ENCODE results near the gene PAX5. TPM values are rescaled to one million over a fixed set of nuclear protein-coding genes. Genes with fewer than 3 reads are reported as not detected.
A peak's percentile ranks its signal among the peaks of the same experiment; 100 is the strongest.

Gene PAX5
- polyA plus RNA-seq, 1 of the 3 experiments (the other 2 are of a cell fraction), result 0.05 TPM

DNA sequence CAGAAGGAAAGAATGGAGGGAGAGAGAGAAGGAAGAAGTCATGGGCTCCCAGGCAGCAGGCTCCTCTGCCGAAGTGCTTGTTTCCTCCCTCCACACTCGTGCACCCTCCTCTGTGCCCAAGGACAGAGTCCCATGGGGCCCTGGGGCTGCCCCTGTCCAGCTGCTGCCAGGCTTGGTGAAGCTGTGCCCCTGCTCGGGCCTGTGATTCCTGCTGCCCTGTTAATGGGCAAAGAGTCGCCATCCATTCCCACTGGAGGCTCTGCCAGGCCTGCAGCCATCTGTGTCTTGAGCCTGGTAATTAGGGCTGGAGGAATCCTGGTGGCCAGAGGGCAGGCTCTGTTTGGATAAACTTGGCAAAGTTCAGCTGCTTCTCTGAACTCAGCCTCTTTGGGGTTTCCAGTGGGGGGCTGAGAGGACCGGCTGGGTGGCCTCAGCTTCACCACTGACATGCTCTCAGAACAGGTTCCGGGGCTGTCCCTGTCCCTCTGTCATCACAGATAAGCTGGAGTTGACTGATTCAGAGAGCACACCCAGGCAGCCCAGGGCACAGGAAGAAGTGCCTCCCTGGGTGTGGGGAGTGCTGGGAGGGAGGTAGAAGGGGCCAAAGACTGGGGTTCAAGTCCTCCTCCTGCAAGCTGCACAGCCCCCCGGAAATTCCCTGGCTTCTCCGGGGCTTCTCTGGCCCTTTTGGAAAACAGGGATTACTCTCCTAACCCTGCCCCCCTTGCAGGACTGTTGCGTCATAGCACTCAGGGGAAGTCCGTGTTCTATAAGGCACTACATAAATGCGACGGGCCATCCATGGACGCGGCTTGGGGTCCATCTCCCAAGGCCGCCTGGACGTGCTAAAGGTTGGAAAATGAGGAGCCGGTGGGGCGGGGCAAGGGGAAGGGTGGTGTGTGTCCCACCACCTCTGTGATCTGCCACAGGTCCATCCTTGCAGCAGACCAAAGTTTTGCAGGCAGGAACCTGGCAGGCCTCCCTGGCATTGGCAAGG is 154.8 kb downstream of the PAX5 start:
- Histone ChIP-seq H3K4me1 (ENCODE audit: control insufficient read depth in 1 of 2, insufficient read depth in 2 of 2, low read depth in 1 of 2, low read length in 1 of 2) (peaks cover 0 to 13% of the 10 kb centered on the region in 2 experiments; a peak in 1 of 4 replicates), H3K4me3 (ENCODE audit: low read depth in 2 of 2, low read length in 1 of 2) (no peak overlapping the region), H3K4me2 (no peak overlapping the region), H3K27me3 (ENCODE audit: insufficient read depth) (peaks cover 7% of the 10 kb centered on the region; the same call in 1 of the 2 replicates), H2AFZ (ENCODE audit: low read depth) (no peak overlapping the region), H3K9me2 (no peaks in the 10 kb centered on the region), H3K27ac (ENCODE audit: low read depth in 2 of 2, low read length in 1 of 2) (no peak overlapping the region; a peak in 1 of 4 replicates), H3K9ac (no peak overlapping the region), H3F3A (replicated peaks; ENCODE audit: insufficient read depth) (no peaks in the 10 kb centered on the region), H4K20me1 (ENCODE audit: insufficient read depth) (no peaks in the 10 kb centered on the region), H3K36me3 (replicated peaks in 1 of 2; ENCODE audit: control insufficient read depth in 1 of 2, insufficient read depth in 2 of 2, low read length in 1 of 2) (peaks cover 0 to 2% of the 10 kb centered on the region in 2 experiments), H3K79me2 (ENCODE audit: insufficient read depth) (no peaks in the 10 kb centered on the region), H3K9me3 (peaks cover 5% of the 10 kb centered on the region; the same call in 1 of the 2 replicates)
- DNase-seq, result peak; percentile 66
- TF ChIP-seq EZH2phosphoT487 (IDR thresholded peaks at IDR 0.05; ENCODE audit: borderline replicate concordance, low read depth), result no peak
- 62% methylated on average over 17 of the region's 18 CpGs for WGBS (ENCODE audit: low lambda C conversion rate)
- ChIA-PET CTCF (interaction anchor here (0.8 to 1.5 kb wide), 8 partner anchors 9 to 450 kb away, joined by 3 to 5 read pairs (median 3); no protein-coding TSS in a partner anchor), POLR2A (no interaction called here)

DNA sequence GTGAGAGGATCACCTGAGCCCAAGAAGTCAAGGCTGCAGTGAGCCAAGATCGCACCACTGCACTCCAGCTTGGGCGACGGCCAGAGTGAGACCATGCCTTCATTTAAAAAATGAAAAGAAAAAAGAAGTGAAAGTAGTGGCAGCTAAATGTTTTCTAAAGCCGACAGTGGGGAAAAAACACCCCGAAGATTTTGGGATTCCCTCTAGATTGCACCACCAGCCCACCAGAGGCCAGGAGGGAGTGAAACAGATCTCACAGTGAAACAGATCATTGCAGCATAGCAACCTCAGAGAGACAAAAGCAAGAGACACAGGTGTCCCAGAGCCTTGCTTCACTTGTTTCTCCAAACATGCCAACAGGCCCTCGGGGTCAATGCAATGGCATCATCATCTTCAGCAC is 156.8 kb downstream of the PAX5 start:
- Histone ChIP-seq H3K9me2 (no peaks in the 10 kb centered on the region), H3K4me1 (ENCODE audit: control insufficient read depth in 1 of 2, insufficient read depth in 2 of 2, low read depth in 1 of 2, low read length in 1 of 2) (peaks cover 0 to 13% of the 10 kb centered on the region in 2 experiments; a peak in 1 of 4 replicates), H3K4me3 (ENCODE audit: low read depth in 2 of 2, low read length in 1 of 2) (no peak overlapping the region), H3F3A (replicated peaks; ENCODE audit: insufficient read depth) (no peaks in the 10 kb centered on the region), H3K9ac (no peak overlapping the region), H3K79me2 (ENCODE audit: insufficient read depth) (no peaks in the 10 kb centered on the region), H3K4me2 (no peak overlapping the region), H3K27ac (ENCODE audit: low read depth in 2 of 2, low read length in 1 of 2) (no peak overlapping the region), H2AFZ (ENCODE audit: low read depth) (no peak overlapping the region), H3K9me3 (no peaks in the 10 kb centered on the region), H3K27me3 (ENCODE audit: insufficient read depth) (peaks cover 7% of the 10 kb centered on the region; the same call in 1 of the 2 replicates), H3K36me3 (replicated peaks in 1 of 2; ENCODE audit: control insufficient read depth in 1 of 2, insufficient read depth in 2 of 2, low read length in 1 of 2) (no peaks in the 10 kb centered on the region), H4K20me1 (ENCODE audit: insufficient read depth) (no peaks in the 10 kb centered on the region)
- ChIA-PET POLR2A (no interaction called here), CTCF (interaction anchor here (0.6 to 1.5 kb wide), 5 partner anchors 14 to 452 kb away, joined by 3 read pairs; no protein-coding TSS in a partner anchor)
- WGBS (ENCODE audit: low lambda C conversion rate), result 64% methylated on average over 6 of the region's 6 CpGs
- no peak for DNase-seq
- TF ChIP-seq, protein P1, sequence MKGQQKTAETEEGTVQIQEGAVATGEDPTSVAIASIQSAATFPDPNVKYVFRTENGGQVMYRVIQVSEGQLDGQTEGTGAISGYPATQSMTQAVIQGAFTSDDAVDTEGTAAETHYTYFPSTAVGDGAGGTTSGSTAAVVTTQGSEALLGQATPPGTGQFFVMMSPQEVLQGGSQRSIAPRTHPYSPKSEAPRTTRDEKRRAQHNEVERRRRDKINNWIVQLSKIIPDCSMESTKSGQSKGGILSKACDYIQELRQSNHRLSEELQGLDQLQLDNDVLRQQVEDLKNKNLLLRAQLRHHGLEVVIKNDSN (IDR thresholded peaks at IDR 0.05; ENCODE audit: borderline replicate concordance, low read depth), result no peak
- no peak for TF ChIP-seq JUND (IDR thresholded peaks at IDR 0.05)

DNA sequence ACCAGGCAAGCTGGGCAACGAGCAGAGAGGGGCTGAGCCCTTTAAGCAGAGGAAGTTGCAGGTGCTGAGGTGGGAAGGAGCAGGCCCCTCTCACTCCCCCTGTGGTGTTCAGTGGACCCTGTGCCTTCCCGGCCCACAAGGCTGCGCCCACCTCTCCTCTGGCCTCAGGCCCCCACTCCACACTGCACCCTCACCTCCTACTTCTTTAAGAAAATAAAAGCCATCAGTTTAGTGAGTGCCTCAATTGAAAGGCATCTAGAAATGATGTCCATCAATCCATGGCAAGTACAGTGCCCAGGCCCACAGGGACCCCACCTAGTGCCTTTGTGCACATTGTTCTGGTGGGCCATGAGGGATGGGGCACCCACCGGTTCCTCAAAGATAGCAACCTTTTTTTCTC is 158.0 kb downstream of the PAX5 start:
- Histone ChIP-seq H4K20me1 (ENCODE audit: insufficient read depth) (no peaks in the 10 kb centered on the region), H3K9me3 (no peaks in the 10 kb centered on the region), H3K79me2 (ENCODE audit: insufficient read depth) (no peaks in the 10 kb centered on the region), H2AFZ (ENCODE audit: low read depth) (no peak overlapping the region), H3K9me2 (no peaks in the 10 kb centered on the region), H3F3A (replicated peaks; ENCODE audit: insufficient read depth) (no peaks in the 10 kb centered on the region), H3K27ac (ENCODE audit: low read depth in 2 of 2, low read length in 1 of 2) (no peak overlapping the region), H3K36me3 (replicated peaks in 1 of 2; ENCODE audit: control insufficient read depth in 1 of 2, insufficient read depth in 2 of 2, low read length in 1 of 2) (no peaks in the 10 kb centered on the region), H3K4me3 (ENCODE audit: low read depth in 2 of 2, low read length in 1 of 2) (no peak overlapping the region), H3K4me1 (ENCODE audit: control insufficient read depth in 1 of 2, insufficient read depth in 2 of 2, low read depth in 1 of 2, low read length in 1 of 2) (peaks cover 0 to 13% of the 10 kb centered on the region in 2 experiments; a peak in 1 of 4 replicates), H3K4me2 (no peak overlapping the region), H3K27me3 (ENCODE audit: insufficient read depth) (peaks cover 7% of the 10 kb centered on the region; the same call in 1 of the 2 replicates), H3K9ac (no peak overlapping the region)
- DNase-seq, result no peak
- POLR2A ChIA-PET, result no interaction called here
- 75% methylated on average over 4 of the region's 4 CpGs for WGBS (ENCODE audit: low lambda C conversion rate)
- CTCF ChIA-PET, result interaction anchor here (1.2 to 4.8 kb wide), 4 partner anchors 13 to 454 kb away, joined by 3 to 68 read pairs (median 28); no protein-coding TSS in a partner anchor
- TF ChIP-seq GABPA (IDR thresholded peaks at IDR 0.05; ENCODE audit: low read depth), result no peak
- no peak for TF ChIP-seq POLR2AphosphoS5 (IDR thresholded peaks at IDR 0.05; ENCODE audit: low read depth, low read length)
- TF ChIP-seq EP300 (IDR thresholded peaks at IDR 0.05; ENCODE audit: borderline replicate concordance in 1 of 2, low read depth in 1 of 2, low read length in 1 of 2), result no peak
- TF ChIP-seq MEF2A (IDR thresholded peaks at IDR 0.05; ENCODE audit: borderline replicate concordance, low read depth), result no peak
- TF ChIP-seq, protein P2, sequence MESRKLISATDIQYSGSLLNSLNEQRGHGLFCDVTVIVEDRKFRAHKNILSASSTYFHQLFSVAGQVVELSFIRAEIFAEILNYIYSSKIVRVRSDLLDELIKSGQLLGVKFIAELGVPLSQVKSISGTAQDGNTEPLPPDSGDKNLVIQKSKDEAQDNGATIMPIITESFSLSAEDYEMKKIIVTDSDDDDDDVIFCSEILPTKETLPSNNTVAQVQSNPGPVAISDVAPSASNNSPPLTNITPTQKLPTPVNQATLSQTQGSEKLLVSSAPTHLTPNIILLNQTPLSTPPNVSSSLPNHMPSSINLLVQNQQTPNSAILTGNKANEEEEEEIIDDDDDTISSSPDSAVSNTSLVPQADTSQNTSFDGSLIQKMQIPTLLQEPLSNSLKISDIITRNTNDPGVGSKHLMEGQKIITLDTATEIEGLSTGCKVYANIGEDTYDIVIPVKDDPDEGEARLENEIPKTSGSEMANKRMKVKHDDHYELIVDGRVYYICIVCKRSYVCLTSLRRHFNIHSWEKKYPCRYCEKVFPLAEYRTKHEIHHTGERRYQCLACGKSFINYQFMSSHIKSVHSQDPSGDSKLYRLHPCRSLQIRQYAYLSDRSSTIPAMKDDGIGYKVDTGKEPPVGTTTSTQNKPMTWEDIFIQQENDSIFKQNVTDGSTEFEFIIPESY (IDR thresholded peaks at IDR 0.05; ENCODE audit: borderline replicate concordance, low read depth), result no peak
- TF ChIP-seq TCF12 (IDR thresholded peaks at IDR 0.05), result no peak
- no peak for TF ChIP-seq RFX5 (IDR thresholded peaks at IDR 0.05; ENCODE audit: low read length)
- no peak for TF ChIP-seq MXI1 (IDR thresholded peaks at IDR 0.05; ENCODE audit: low read depth, low read length)
- no peak for TF ChIP-seq JUND (IDR thresholded peaks at IDR 0.05)
- TF ChIP-seq, protein P3, sequence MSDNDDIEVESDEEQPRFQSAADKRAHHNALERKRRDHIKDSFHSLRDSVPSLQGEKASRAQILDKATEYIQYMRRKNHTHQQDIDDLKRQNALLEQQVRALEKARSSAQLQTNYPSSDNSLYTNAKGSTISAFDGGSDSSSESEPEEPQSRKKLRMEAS (IDR thresholded peaks at IDR 0.05; ENCODE audit: low read depth), result no peak
- no peak for TF ChIP-seq RCOR1 (IDR thresholded peaks at IDR 0.05; ENCODE audit: low read length)
- TF ChIP-seq FOSL2 (IDR thresholded peaks at IDR 0.05; ENCODE audit: borderline replicate concordance, low read depth), result no peak
- no peak for TF ChIP-seq FOXM1 (IDR thresholded peaks at IDR 0.05; ENCODE audit: low read depth)
- TF ChIP-seq CHD2 (IDR thresholded peaks at IDR 0.05; ENCODE audit: low read length, partially characterized antibody), result no peak
- no peak for TF ChIP-seq TEAD4 (IDR thresholded peaks at IDR 0.05; ENCODE audit: borderline replicate concordance, insufficient read depth)
